Mucosa of stomach (tissue), 1 donor: ENCODE measurements around the gene LTK.

ENCODE experiments used
- H3K27me3 ChIP-seq: one replicate; pipeline ENCODE4 v1.7.0; 2013; ENCODE audit warnings: mild to moderate bottlenecking, low read length; ENCODE audit not compliant: control insufficient read depth, insufficient read depth
- H3K36me3 ChIP-seq: one replicate; pipeline ENCODE4 v1.7.0; 2013; ENCODE audit warnings: low read length; ENCODE audit not compliant: control insufficient read depth, insufficient read depth
- H3K4me1 ChIP-seq: one replicate; pipeline ENCODE4 v1.7.0; 2013; ENCODE audit warnings: mild to moderate bottlenecking, low read length; ENCODE audit not compliant: control insufficient read depth, insufficient read depth
- H3K4me3 ChIP-seq: one replicate; pipeline ENCODE4 v1.7.0; 2013; ENCODE audit warnings: low read length
- H3K9ac ChIP-seq: one replicate; pipeline ENCODE4 v1.7.0; 2013; ENCODE audit warnings: mild to moderate bottlenecking, low read length, moderate library complexity
- H3K9me3 ChIP-seq: one replicate; pipeline ENCODE4 v1.7.0; 2013; ENCODE audit warnings: mild to moderate bottlenecking, low read length, moderate library complexity; ENCODE audit not compliant: control insufficient read depth
- donor health status: Pancreatic carcinoma.

Gene LTK

DNA sequence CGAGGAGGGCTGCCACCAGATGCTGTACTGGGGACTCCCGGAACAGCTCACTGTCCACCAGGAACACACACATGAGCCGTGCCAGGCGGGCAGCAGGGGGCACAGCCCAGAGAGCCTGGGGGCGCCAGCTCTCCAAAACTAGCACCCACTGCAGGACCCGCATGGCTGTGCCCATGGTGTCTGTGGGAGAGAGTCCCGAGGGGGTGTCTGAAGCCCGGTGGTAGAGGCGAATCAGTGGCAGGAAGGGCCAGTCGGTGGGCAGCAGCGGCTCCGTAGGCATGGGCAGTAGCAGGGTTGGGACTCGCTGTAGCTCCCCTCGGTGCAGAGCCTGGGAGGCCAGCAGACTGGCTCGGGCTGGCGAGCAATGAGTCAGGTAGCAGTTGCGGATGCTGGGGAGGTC is 7.0 kb upstream of the LTK start:
- H3K36me3 ChIP-seq = no peaks in the 10 kb centered on the region

GRCh38 chr15:41517895-41518449 is 4.3 kb upstream of the LTK start:
- Histone ChIP-seq H3K36me3 (no peaks in the 10 kb centered on the region), H3K27me3 (peaks cover 8% of the 10 kb centered on the region), H3K4me3 (no peak overlapping the region), H3K9me3 (no peaks in the 10 kb centered on the region), H3K9ac (no peak overlapping the region), H3K4me1 (peaks cover 11% of the 10 kb centered on the region)

More for the DNA sequence above, 7.0 kb upstream of the LTK start:
- no peaks in the 10 kb centered on the region for H3K9me3 ChIP-seq
- H3K27me3 ChIP-seq = no peaks in the 10 kb centered on the region
- no peak overlapping the region for H3K9ac ChIP-seq
- no peaks in the 10 kb centered on the region for H3K4me1 ChIP-seq
- H3K4me3 ChIP-seq = no peak overlapping the region

GRCh38 chr15:41512940-41513505 is 604 bp downstream of the LTK start:
- Histone ChIP-seq H3K27me3 (peaks cover 22% of the 10 kb centered on the region), H3K36me3 (no peaks in the 10 kb centered on the region), H3K9me3 (no peaks in the 10 kb centered on the region), H3K4me1 (peaks cover 40% of the 10 kb centered on the region), H3K9ac (peak overlapping the region; percentile 64), H3K4me3 (peak overlapping the region; percentile 77)

- Histone ChIP-seq H3K27me3 (peaks cover 22% of the 10 kb centered on the region), H3K9ac (peak overlapping the region; percentile 64), H3K4me3 (peak overlapping the region; percentile 77), H3K9me3 (no peaks in the 10 kb centered on the region), H3K36me3 (no peaks in the 10 kb centered on the region), H3K4me1 (peaks cover 45% of the 10 kb centered on the region)
Measured at GRCh38 chr15:41512512-41512939, 1.1 kb downstream of the LTK start.

DNA sequence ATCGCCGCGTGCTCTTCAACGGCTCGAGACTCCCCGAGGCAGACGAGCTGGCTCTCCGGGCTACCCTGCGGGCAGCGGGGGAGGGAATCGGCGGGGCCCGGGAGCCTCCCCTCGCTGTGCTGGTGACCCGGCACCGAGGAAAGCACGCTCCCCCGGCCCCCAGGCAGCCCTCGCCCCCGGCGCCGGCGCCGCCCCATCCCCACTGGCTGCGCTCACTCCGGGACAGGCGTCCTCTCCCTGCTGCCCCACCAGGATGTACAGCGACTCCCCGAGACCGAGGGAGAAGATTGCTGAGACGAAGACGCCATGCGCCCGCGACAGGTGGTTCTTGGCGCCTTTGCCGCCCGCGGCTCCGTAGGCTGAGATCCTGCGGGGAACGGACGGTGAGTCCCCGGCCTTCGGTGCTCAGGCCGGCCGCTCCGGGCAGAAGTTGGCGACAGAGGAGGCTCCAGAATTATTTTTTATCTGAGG is 1.7 kb downstream of the LTK start:
- peak overlapping the region; percentile 64 for H3K9ac ChIP-seq
- no peaks in the 10 kb centered on the region for H3K9me3 ChIP-seq
- peaks cover 51% of the 10 kb centered on the region for H3K4me1 ChIP-seq
- H3K36me3 ChIP-seq = no peaks in the 10 kb centered on the region
- H3K27me3 ChIP-seq = peaks cover 22% of the 10 kb centered on the region
- peak overlapping the region; percentile 77 for H3K4me3 ChIP-seq

DNA sequence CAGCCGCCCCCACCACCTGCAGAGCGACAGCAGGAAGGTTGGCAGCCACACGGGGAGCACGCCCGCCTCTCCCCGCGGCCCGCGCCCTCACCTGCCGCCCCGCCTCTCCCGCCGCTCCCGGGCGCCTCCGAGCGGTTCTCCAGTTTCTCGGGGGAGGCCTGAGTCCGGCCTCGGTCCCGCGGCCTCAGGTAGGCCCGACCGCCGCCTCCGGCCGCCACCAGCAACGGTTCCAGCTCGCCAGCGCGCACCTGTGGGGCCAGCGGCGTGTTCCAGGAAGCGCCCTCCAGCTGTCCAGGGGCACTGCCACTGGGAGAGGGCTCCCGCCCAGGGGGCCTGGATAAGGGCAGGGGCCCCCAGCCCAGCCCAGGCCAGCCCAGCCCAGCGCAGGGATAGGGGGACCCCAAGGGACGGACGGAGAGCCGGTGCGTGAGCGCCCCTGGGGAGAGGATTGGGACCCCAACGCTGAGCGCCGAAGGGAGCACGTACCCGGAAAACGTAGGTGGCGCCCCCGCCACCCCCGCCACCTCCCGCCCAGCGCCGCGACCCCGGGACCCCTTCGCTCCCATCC is 2.2 kb downstream of the LTK start:
- Histone ChIP-seq H3K36me3 (no peaks in the 10 kb centered on the region), H3K9ac (peak overlapping the region; percentile 64), H3K4me3 (peak overlapping the region; percentile 8), H3K9me3 (no peaks in the 10 kb centered on the region), H3K4me1 (peaks cover 55% of the 10 kb centered on the region), H3K27me3 (peaks cover 22% of the 10 kb centered on the region)

GRCh38 chr15:41510728-41511127 is 2.9 kb downstream of the LTK start:
- Histone ChIP-seq H3K9ac (peak overlapping the region; percentile 64), H3K4me1 (peaks cover 55% of the 10 kb centered on the region), H3K4me3 (no peak overlapping the region), H3K36me3 (no peaks in the 10 kb centered on the region), H3K9me3 (no peaks in the 10 kb centered on the region), H3K27me3 (peaks cover 22% of the 10 kb centered on the region)

DNA sequence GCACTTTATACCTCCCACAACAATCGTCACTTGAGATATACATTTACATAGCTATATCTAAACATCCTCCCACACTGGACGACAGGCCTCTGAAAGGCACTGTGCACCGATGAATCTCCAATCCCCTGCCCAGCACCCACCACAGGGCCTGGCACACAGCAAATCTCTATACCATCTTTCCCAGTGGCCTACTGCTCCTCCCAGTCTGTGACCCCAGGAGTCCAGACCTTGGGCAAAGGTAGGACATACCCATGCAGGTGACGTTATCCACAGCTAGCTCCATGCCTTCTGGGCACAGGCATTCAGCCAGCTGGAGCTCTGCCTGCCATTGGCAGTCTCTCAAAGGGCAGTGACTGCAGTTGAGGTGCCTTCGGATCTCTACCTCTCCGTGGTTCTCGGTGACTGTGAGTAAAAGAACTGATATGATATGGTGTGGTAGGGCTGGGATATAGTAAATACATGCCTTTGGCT is 5.8 kb downstream of the LTK start:
- H3K27me3 ChIP-seq = peaks cover 14% of the 10 kb centered on the region
- no peaks in the 10 kb centered on the region for H3K9me3 ChIP-seq
- no peak overlapping the region for H3K9ac ChIP-seq
- H3K36me3 ChIP-seq = no peaks in the 10 kb centered on the region
- H3K4me3 ChIP-seq = no peak overlapping the region
- H3K4me1 ChIP-seq = peaks cover 51% of the 10 kb centered on the region

GRCh38 chr15:41506796-41507341 is 6.8 kb downstream of the LTK start:
- H3K9ac ChIP-seq = peak overlapping the region; percentile 15
- H3K9me3 ChIP-seq = no peaks in the 10 kb centered on the region
- H3K4me3 ChIP-seq = no peak overlapping the region
- no peaks in the 10 kb centered on the region for H3K36me3 ChIP-seq
- H3K27me3 ChIP-seq = peaks cover 14% of the 10 kb centered on the region
- peaks cover 41% of the 10 kb centered on the region for H3K4me1 ChIP-seq

DNA sequence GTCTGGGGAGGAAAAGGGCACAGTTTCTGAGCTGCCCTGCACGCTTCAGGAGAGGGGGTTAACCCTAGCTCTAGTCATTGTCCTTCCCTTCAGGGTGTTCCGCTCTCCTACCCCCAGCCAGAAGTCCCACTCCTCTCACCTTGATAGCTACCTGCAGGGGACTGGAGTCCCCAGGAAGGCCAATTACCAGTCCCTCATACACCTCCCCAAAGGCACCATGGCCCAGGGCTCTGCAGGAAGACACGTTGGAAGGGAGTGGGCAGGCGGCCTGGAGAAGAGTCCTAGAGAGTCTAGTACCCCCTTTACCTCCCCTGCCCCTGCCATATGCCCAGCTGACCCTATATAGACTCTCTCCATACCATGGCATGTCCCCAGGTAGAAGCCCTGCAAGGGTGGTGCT is 7.9 kb downstream of the LTK start:
- no peak overlapping the region for H3K4me3 ChIP-seq
- no peaks in the 10 kb centered on the region for H3K9me3 ChIP-seq
- H3K27me3 ChIP-seq = peaks cover 15% of the 10 kb centered on the region
- peaks cover 36% of the 10 kb centered on the region for H3K4me1 ChIP-seq
- no peaks in the 10 kb centered on the region for H3K36me3 ChIP-seq
- no peak overlapping the region for H3K9ac ChIP-seq

DNA sequence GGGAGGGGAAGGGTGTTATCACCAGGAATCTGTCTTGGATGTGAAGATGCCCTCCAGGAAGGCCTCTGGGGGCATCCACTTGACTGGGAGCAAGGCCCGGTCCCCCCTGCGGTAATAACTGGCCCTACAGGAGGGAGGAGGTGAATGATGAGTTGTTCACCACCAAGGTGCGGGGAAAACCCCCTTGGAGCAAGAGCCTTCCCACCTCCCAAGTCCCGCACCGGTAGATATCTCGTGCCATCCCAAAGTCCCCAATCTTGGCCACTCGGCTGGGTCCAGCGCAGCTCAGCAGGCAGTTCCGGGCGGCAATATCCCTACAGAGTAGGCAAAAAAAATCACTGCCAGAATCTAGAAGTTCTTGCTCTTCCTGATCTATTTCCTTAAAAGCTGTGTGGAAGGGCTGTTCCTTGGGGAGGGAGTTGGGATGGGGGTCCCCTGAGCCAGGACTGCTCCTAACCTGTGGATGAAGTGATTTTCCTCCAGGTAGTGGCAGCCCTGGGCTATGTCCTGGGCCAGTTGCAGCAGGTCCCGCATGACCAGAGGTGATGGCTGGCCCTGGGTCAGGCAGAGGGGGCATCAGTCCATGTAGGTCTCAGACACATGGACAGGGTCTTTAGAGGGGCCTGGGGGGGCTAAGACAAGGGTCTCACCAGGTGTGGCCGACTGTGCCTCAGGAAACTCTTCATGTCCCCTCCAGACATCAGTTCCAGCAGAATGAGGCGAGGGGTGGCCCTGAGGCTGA is 8.7 kb downstream of the LTK start:
- H3K9me3 ChIP-seq = no peaks in the 10 kb centered on the region
- H3K4me3 ChIP-seq = no peak overlapping the region
- no peak overlapping the region for H3K9ac ChIP-seq
- H3K4me1 ChIP-seq = peaks cover 30% of the 10 kb centered on the region
- peaks cover 15% of the 10 kb centered on the region for H3K27me3 ChIP-seq
- H3K36me3 ChIP-seq = no peaks in the 10 kb centered on the region

- Histone ChIP-seq H3K9ac (no peak overlapping the region), H3K4me1 (peaks cover 26% of the 10 kb centered on the region), H3K9me3 (no peaks in the 10 kb centered on the region), H3K27me3 (peaks cover 15% of the 10 kb centered on the region), H3K4me3 (no peak overlapping the region), H3K36me3 (no peaks in the 10 kb centered on the region)
Measured at GRCh38 chr15:41503669-41504010, 10.0 kb downstream of the LTK start.
